Activated B cell treated with CpG ODN at 0.5 μM for 24 hours (primary cell): ENCODE measurements around the gene CASKIN1. TPM values are rescaled to one million over a fixed set of nuclear protein-coding genes. Genes with fewer than 3 reads are reported as not detected.

ENCODE experiments used
- ATAC-seq: fragments of 200-7000 bp; cut with Tn5 transposase; one replicate; pipeline ENCODE4 v1.10.0; 2021; ENCODE audit warnings: low read depth, mild to moderate bottlenecking, moderate library complexity
- CTCF ChIA-PET: fragments of 350-600 bp; sonication (Branson Sonifier 250); formaldehyde crosslinking; loops from one replicate; lab custom pipeline; 2021; ENCODE audit warnings: antibody characterized with exemption; lab: Charles Lee
- POLR2A ChIA-PET: fragments of 350-600 bp; sonication (Branson Sonifier 250); formaldehyde crosslinking; loops from one replicate; lab custom pipeline; 2021; ENCODE audit warnings: antibody characterized with exemption; lab: Charles Lee
- DNase-seq: peaks from one replicate; pipeline ENCODE4 v3.0.0; 2022
- H3K27ac Mint-ChIP-seq: one replicate; pipeline ENCODE4 v1.8.0; 2020; ENCODE audit warnings: mixed read lengths
- H3K27me3 Mint-ChIP-seq: one replicate; pipeline ENCODE4 v1.8.0; 2021; ENCODE audit warnings: mixed read lengths
- H3K36me3 Mint-ChIP-seq: one replicate; pipeline ENCODE4 v1.8.0; 2021; ENCODE audit warnings: low read depth, mixed read lengths
- H3K4me1 Mint-ChIP-seq: one replicate; pipeline ENCODE4 v1.8.0; 2021; ENCODE audit warnings: mixed read lengths
- H3K4me3 Mint-ChIP-seq: one replicate; pipeline ENCODE4 v1.8.0; 2020; ENCODE audit warnings: mild to moderate bottlenecking, mixed read lengths
- H3K9me3 Mint-ChIP-seq: one replicate; pipeline ENCODE4 v1.8.0; 2020; ENCODE audit warnings: mixed read lengths
- CTCF ChIP-seq: fragments of 200-600 bp; IDR thresholded peaks from one replicate; pipeline ENCODE4 v1.8.0; 2022; ENCODE audit warnings: antibody characterized with exemption, mild to moderate bottlenecking
- intact Hi-C: fragments of 100-400 bp; cut with micrococcal nuclease; formaldehyde crosslinking; loops from one replicate; pipeline ENCODE4 v1.15.1; 2024
- total RNA-seq: library from RNA; stranded (reverse); gene quantifications from 2 replicates; pipeline ENCODE4 v1.2.3, GENCODE V29; 2022

CASKIN1 gene
- total RNA-seq, 1 donor from 2014 or later: not detected

GRCh38 chr16:2237102-2237482, 40.7 kb upstream of the CASKIN1 start:
- Mint-ChIP-seq H3K4me3 (no peak overlapping the region), H3K27me3 (peaks cover 2% of the 10 kb centered on the region), H3K27ac (no peak overlapping the region), H3K36me3 (peaks cover 28% of the 10 kb centered on the region), H3K4me1 (no peaks in the 10 kb centered on the region), H3K9me3 (no peaks in the 10 kb centered on the region)
- ATAC-seq (no peak), DNase-seq (no peak)
- ChIA-PET CTCF (no interaction called here), POLR2A (no interaction called here)
- intact Hi-C loops: no loop called here
- TF ChIP-seq CTCF: no peak

GRCh38 chr16:2236337-2237101, 40.1 kb upstream of the CASKIN1 start, which contains the start of gene DNASE1L2:
Gene DNASE1L2, plus strand, starts transcription at chr16:2236444. Its CDS starts 373 bp downstream, at chr16:2236817.
- Mint-ChIP-seq H3K27me3 (peaks cover 2% of the 10 kb centered on the region), H3K4me3 (no peak within 1 kb of the TSS), H3K27ac (no peak within 1 kb of the TSS), H3K36me3 (peaks cover 32% of the 10 kb centered on the region), H3K9me3 (no peaks in the 10 kb centered on the region), H3K4me1 (no peaks in the 10 kb centered on the region)
- ChIA-PET POLR2A (no interaction called here), CTCF (no interaction called here)
- ATAC-seq: no peak
- intact Hi-C loops: no loop called here
- DNase-seq: no peak
- TF ChIP-seq CTCF: no peak

GRCh38 chr16:2235695-2236336, 39.4 kb upstream of the CASKIN1 start:
- Mint-ChIP-seq H3K36me3 (peaks cover 32% of the 10 kb centered on the region), H3K4me3 (no peak overlapping the region), H3K9me3 (no peaks in the 10 kb centered on the region), H3K27me3 (peaks cover 2% of the 10 kb centered on the region), H3K4me1 (no peaks in the 10 kb centered on the region), H3K27ac (no peak overlapping the region)
- no peak for ATAC-seq
- CTCF ChIA-PET: no interaction called here
- POLR2A ChIA-PET: no interaction called here
- intact Hi-C loops: no loop called here
- no peak for TF ChIP-seq CTCF
- DNase-seq: no peak

- H3K9me3 Mint-ChIP-seq: no peaks in the 10 kb centered on the region
- POLR2A ChIA-PET: no interaction called here
- no peaks in the 10 kb centered on the region for H3K4me1 Mint-ChIP-seq
- H3K36me3 Mint-ChIP-seq: peaks cover 36% of the 10 kb centered on the region
- no peak overlapping the region for H3K27ac Mint-ChIP-seq
- intact Hi-C loops: no loop called here
- ATAC-seq (no peak), DNase-seq (no peak)
- no peak for TF ChIP-seq CTCF
- H3K27me3 Mint-ChIP-seq: peaks cover 2% of the 10 kb centered on the region
- H3K4me3 Mint-ChIP-seq: no peak overlapping the region
- CTCF ChIA-PET: no interaction called here
Measured at GRCh38 chr16:2235234-2235651, 38.8 kb upstream of the CASKIN1 start.

GRCh38 chr16:2234813-2235170, 38.4 kb upstream of the CASKIN1 start:
- TF ChIP-seq CTCF: no peak
- H3K27ac Mint-ChIP-seq: no peak overlapping the region
- POLR2A ChIA-PET: no interaction called here

More at GRCh38 chr16:2234813-2235170, 38.4 kb upstream of the CASKIN1 start:
- Mint-ChIP-seq H3K36me3 (peaks cover 38% of the 10 kb centered on the region), H3K27me3 (peaks cover 2% of the 10 kb centered on the region), H3K9me3 (no peaks in the 10 kb centered on the region), H3K4me3 (no peak overlapping the region), H3K4me1 (no peaks in the 10 kb centered on the region)
- intact Hi-C loops: no loop called here
- DNase-seq (no peak), ATAC-seq (no peak)
- CTCF ChIA-PET: no interaction called here
